GM21360 (cell line): ENCODE data around the gene GALNT10.
"Not testable (repeated sequence)": the region's sequence is repeated elsewhere in the genome, so short reads cannot be mapped to it uniquely, and the experiment has no call there.

Experiments
- ATAC-seq: cut with Tn5 transposase; IDR thresholded peaks from one replicate; pipeline ENCODE4 v1.9.1; 2021; ENCODE audit warnings: mild to moderate bottlenecking, moderate library complexity; ENCODE audit not compliant: unreplicated experiment

Gene GALNT10, protein sequence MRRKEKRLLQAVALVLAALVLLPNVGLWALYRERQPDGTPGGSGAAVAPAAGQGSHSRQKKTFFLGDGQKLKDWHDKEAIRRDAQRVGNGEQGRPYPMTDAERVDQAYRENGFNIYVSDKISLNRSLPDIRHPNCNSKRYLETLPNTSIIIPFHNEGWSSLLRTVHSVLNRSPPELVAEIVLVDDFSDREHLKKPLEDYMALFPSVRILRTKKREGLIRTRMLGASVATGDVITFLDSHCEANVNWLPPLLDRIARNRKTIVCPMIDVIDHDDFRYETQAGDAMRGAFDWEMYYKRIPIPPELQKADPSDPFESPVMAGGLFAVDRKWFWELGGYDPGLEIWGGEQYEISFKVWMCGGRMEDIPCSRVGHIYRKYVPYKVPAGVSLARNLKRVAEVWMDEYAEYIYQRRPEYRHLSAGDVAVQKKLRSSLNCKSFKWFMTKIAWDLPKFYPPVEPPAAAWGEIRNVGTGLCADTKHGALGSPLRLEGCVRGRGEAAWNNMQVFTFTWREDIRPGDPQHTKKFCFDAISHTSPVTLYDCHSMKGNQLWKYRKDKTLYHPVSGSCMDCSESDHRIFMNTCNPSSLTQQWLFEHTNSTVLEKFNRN

GRCh38 chr5:154190595-154191304 is at the start of gene GALNT10:
Gene GALNT10 (plus strand): TSS chr5:154190733. CDS start chr5:154190867, 134 bp downstream.
- ATAC-seq: peak; percentile 74

DNA sequence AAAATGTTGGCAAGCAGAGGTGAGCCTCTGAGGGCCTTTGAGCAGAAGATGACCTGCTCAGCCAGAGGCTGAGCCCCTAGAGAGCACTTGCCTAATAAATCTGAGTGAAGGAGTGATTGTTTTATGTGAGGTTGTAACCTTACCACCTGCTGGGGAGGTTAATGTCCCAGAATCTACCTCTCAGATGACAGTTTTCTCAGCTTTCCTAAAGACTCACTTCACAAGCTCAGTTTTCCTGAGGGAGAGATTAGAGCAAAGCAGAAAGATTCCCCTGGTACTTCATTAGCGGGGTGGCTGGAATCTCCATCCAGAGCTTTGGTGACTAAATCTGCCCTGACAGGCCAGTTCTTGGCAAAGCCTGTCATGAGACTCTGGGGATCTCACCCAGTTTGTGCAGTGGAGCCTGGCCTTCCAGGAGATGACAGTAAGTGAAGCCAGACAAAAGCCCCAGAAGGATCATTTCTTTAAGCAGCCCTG is 48.8 kb upstream of the GALNT10 start:
- ATAC-seq: no peak

DNA sequence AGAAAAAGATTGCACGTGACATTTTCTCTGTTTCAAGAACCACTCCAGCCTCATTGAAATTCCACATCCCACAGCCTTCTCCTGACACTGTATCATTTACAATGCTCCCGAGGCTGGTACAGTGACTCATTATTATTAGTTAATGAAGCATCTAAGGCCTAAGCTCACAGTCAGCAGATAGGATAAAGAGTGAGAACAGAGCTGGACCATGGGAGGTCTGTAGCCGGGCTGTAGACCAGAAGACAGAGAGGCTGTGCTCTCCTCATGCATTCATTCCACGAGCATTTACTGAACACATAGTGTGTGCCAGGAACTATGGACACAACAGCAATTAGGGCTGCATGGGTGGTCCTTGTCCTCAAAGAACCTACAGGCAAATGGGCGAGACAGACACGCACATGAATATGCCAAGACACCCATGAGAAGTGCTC is 47.3 kb upstream of the GALNT10 start:
- ATAC-seq: no peak

- no peak for ATAC-seq
Observed at GRCh38 chr5:154145268-154145667, 45.3 kb upstream of the GALNT10 start.

GRCh38 chr5:154146409-154146808 is 44.1 kb upstream of the GALNT10 start:
- ATAC-seq: no peak

DNA sequence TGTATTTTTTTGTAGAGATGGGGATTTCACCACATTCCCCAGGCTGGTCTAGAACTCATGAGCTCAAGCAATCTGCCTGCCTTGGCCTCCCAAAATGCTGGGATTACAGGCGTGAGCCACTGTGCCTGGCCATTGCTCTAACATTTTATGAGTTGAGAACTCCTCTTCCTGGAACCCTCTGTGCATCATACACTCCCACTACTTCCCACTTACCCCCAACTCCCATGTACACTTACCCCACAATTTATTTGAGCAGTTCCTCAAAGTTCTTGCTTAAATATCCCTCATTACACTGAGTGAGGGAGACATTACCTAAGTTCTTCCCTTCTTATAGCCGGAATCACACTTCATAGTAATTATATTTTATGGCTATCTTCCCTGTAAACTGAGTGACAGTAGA is 42.9 kb upstream of the GALNT10 start:
- ATAC-seq: no peak

DNA sequence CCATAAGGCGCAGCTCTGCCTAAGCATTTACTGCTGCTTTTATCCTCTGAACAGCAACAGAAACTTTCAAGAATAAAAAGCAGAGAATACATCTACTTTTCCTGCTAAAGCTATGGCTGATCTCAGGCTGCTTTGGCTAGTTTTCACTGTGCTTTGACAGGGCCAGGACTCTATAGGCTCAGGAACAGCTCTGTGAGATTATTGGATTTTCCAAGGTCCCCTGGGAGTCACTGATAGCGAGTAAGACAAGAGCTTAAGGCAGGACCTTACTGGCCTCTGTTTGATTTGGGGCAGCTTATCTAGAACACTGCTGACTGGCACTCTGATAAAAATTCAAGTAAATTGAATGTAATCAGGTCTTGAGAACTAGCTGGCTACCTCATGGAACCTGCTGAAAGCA is 40.1 kb upstream of the GALNT10 start:
- not testable (repeated sequence) for ATAC-seq

- ATAC-seq: no peak
Observed at GRCh38 chr5:154157483-154158378, 32.8 kb upstream of the GALNT10 start.

GRCh38 chr5:154158379-154158737 is 32.2 kb upstream of the GALNT10 start:
- no peak for ATAC-seq

DNA sequence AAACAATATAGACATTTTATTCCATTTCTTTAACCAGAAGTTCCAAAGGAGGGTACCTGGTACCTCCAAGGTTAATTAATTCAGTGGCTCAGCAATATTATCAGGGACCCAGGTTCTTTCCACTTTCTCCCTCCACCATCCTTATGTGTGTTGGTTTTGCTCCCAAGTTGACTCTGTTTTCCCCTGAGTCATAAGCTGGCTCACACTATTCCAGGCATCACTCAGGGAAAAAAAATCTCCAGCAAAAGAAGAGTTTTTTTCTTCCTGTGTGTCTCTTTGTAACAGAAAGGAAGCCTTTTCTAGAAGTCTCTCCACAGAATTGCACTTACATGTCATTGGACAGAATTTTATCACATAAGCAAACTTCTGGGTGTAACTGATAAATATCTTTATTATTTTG is 31.2 kb upstream of the GALNT10 start:
- no peak for ATAC-seq

DNA sequence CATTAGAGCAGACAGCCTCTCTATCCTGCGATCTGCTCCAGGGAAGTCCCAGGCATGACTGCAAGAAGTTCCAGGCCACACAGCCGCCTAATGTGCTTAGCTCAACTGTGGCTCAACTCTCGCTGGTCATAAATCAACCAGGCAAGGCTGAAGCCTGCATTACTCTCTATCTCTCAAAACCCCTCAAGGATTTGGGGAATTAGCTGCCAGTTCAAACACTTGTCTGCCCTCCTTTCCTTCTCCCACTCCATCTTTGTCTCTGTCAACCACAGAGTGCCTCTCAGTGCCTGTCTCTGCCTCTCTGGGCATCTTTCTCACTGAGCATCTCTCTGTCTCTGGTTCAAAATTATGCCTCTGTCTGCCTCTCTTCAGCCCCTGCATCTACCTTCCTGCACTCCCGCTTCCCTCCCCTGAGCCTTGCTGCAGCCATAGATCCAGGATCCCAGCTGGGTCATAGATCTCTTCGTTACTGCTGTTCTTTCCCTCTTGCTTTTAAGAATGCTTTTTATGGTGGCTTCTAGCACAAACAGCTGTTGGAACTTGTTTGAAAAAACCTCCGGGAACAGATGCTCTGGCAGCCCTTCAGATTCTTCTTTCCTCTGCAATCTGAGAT is 27.9 kb upstream of the GALNT10 start:
- no peak for ATAC-seq

DNA sequence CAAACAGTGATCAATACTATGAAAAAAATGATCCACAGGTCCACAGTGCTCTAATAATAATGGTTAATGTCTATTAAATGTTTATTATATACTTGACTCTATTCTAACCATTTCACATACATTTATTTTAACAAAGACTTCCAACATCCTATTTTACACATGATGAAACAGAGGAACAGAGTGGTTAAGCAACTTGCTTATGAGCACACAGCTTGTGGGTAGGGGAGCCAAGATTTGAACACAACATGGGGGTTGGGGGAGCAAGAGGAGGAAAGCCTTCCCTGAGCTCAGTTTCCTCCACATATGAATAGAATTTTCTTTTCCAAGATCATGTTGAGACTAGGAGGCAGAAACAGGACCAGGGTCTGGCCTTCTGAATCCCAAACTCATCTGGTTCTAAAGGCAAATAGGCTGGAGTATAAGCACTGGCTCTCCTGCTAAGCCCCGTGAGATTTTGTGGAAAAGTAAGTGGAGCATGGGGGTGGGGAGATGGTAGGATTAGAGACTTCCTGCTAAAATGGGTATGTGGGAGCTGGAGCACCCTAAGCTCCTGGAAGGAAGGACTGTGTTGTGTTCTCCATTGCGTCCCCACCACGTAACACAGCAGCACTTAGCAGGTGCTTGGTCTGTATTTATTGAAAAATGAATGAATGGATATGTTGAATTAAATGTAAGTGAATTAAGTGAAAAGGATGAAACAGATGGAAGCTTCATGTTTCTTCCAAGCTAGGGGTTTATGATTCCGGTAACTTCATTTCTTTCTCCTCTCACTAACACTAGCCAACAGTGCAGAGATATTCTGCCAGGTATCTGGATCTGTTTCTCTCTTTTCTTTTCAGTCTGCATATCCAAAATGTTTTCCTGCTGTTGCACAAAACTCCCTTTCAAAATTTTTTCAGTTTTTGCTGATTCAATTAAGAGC is 26.9 kb upstream of the GALNT10 start:
- ATAC-seq: no peak

DNA sequence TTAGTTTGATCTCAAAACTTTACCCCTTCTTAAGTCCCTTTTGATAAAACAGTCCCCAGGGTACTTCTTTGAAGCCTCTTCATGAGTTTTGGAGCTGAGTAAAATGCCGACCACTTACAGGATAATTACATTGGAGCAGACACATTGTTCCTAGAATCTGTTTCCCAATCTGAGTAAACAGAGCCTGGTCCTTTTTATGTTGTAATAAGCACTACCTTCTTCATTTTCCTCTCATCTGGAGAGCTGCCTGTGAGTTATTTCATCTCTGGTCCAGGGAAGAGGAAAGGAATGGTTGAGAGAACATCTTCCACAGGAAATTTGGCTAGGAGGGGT is 26.3 kb upstream of the GALNT10 start:
- no peak for ATAC-seq

GRCh38 chr5:154165886-154166285 is 24.6 kb upstream of the GALNT10 start:
- no peak for ATAC-seq

- no peak for ATAC-seq
Observed at GRCh38 chr5:154166901-154167791, 23.4 kb upstream of the GALNT10 start.

GRCh38 chr5:154168395-154168794 is 22.1 kb upstream of the GALNT10 start:
- no peak for ATAC-seq

GRCh38 chr5:154172785-154173184 is 17.7 kb upstream of the GALNT10 start:
- ATAC-seq: no peak

DNA sequence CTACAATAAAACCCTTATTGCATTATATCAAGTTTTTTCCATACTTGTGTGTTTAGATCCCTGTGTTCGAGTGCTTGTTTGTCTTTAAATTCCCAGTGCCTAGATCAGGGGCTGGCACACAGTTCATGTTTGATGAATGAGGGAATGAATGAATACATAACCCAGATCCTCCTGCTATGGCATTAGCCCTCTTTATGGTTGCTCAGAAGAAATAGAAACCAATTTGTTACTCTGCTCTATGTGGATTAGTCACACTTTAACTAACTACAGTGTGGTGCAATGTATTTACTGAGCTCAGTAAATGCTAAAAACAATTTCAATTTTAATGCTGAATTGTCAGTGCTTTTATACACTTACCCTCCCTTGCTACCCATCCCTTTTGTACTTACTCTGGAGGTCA is 16.4 kb upstream of the GALNT10 start:
- ATAC-seq: no peak
